Vagina (tissue), 2 donors: ENCODE measurements around the gene RPL32.

Experiments
- CTCF ChIP-seq, 3 experiments: fragments of 450-650 bp in 2 of 3; fragments of 200-600 bp in 1 of 3; sonication (generic) in 1 of 3; IDR thresholded peaks; one replicate each; pipeline ENCODE4 v1.5.1; 2017 to 2019; ENCODE audit warnings: antibody characterized with exemption in 3 of 3, mild to moderate bottlenecking in 2 of 3, moderate library complexity in 2 of 3
- POLR2A ChIP-seq, 2 donors: fragments of 450-650 bp; IDR thresholded peaks; one replicate each; pipeline ENCODE4 v1.6.1; 2017; ENCODE audit warnings: antibody characterized with exemption in 2 of 2, mild to moderate bottlenecking in 2 of 2, moderate library complexity in 2 of 2
- POLR2AphosphoS5 ChIP-seq, 2 donors: sonication (generic); formaldehyde crosslinking; IDR thresholded peaks; one replicate each; pipeline ENCODE4 v1.9.0; 2017; ENCODE audit warnings: antibody characterized with exemption in 2 of 2, mild to moderate bottlenecking in 2 of 2, low read depth in 1 of 2; ENCODE audit not compliant: insufficient read depth in 1 of 2

DNA sequence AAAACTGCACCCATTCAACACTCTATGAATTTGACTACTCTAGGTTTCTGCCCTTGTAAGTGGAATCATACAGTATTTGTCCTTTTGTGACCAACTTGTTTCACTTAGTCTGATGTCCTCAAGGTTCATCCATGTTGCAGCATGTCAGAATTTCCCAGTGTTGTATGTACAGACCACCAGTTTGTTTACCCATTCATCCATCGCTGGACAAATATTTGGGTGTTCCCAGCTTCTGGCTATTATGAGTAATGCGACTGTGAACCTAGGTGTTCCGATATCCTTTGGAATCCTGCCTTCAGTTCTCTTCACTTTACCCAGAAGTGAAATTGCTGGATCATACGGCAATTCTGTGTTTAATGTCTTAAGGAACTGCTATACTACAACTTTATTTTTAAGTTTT, 12.6 kb downstream of the RPL32 start:
- TF ChIP-seq POLR2AphosphoS5 (IDR thresholded peaks at IDR 0.05; ENCODE audit: insufficient read depth in 1 of 2, low read depth in 1 of 2) (no peak), CTCF (IDR thresholded peaks at IDR 0.05) (no peak), POLR2A (IDR thresholded peaks at IDR 0.05) (no peak)
